Uterus (tissue), 4 donors: Measurements from ENCODE around the gene YJEFN3. TPM values are rescaled to one million over a fixed set of nuclear protein-coding genes. Genes with fewer than 3 reads are reported as not detected.

ENCODE experiments used
- DNase-seq, 2 donors: peaks; one replicate each; pipeline ENCODE4 v3.0.0-alpha.2; 2019 to 2020
- H3K27ac ChIP-seq, 2 donors: fragments of 200-600 bp; sonication (generic); 1 replicate in 1 of 2; 2 replicates in 1 of 2; pipeline ENCODE4 v1.5.1; 2016 to 2018
- H3K27me3 ChIP-seq, 2 donors: fragments of 200-600 bp; sonication (generic); one replicate each; pipeline ENCODE4 v1.5.1; 2018 to 2019; ENCODE audit warnings: control low read depth in 1 of 2
- H3K36me3 ChIP-seq, 2 donors: fragments of 200-600 bp; sonication (generic); one replicate each; pipeline ENCODE4 v1.5.1; 2019; ENCODE audit warnings: control low read depth in 1 of 2
- H3K4me1 ChIP-seq, 2 donors: fragments of 200-600 bp; sonication (generic); one replicate each; pipeline ENCODE4 v1.5.1; 2018 to 2019; ENCODE audit warnings: control low read depth in 1 of 2
- H3K4me3 ChIP-seq, 2 donors: fragments of 200-600 bp; sonication (generic); 1 replicate in 1 of 2; 2 replicates in 1 of 2; pipeline ENCODE4 v1.5.1; 2018 to 2019; ENCODE audit warnings: mild to moderate bottlenecking in 1 of 2
- H3K9me3 ChIP-seq, 2 donors: fragments of 200-600 bp; sonication (generic); one replicate each; pipeline ENCODE4 v1.5.1; 2019; ENCODE audit warnings: control low read depth in 1 of 2
- CTCF ChIP-seq, 4 experiments: fragments of 200-600 bp in 2 of 4; fragments of 450-650 bp in 2 of 4; sonication (generic) in 2 of 4; IDR thresholded peaks; one replicate each; pipeline ENCODE4 v1.5.1; 2016 to 2019; ENCODE audit warnings: antibody characterized with exemption in 4 of 4, mild to moderate bottlenecking in 2 of 4, moderate library complexity in 1 of 4
- POLR2A ChIP-seq, 2 donors: fragments of 450-650 bp; IDR thresholded peaks; one replicate each; pipeline ENCODE4 v1.6.1; 2016; ENCODE audit warnings: antibody characterized with exemption in 2 of 2, mild to moderate bottlenecking in 1 of 2, moderate library complexity in 1 of 2
- intact Hi-C: fragments of 100-400 bp; cut with DNase I; formaldehyde crosslinking; loops from one replicate; pipeline ENCODE4 v1.15.1; 2023; ENCODE audit warnings: low total_unique reads
- total RNA-seq, 4 donors: library from RNA; depleted of rRNA in 3 of 4; stranded (reverse); fragments of >200 nt in 3 of 4; gene quantifications; one replicate each; pipeline versions ENCODE4 v1.1.0 to v1.2.4, GENCODE V29; 2014 to 2023
- donor health status: DM: yes; HTN: yes; CAD: no.

Gene YJEFN3
- total RNA-seq, 4 donors from 2014 or later = 1.5 to 6.8 (median 2.9) TPM; not detected in 1

- no peak for DNase-seq
- H3K4me3 ChIP-seq = no peak overlapping the region
- H3K36me3 ChIP-seq = no peaks in the 10 kb centered on the region
- no peaks in the 10 kb centered on the region for H3K27me3 ChIP-seq
- H3K4me1 ChIP-seq = peaks cover under 1 to 14% of the 10 kb centered on the region in 2 donors
- intact Hi-C loops = no loop called here
- H3K9me3 ChIP-seq = no peaks in the 10 kb centered on the region
- no peak overlapping the region for H3K27ac ChIP-seq
- TF ChIP-seq CTCF (IDR thresholded peaks at IDR 0.05) (no peak), POLR2A (IDR thresholded peaks at IDR 0.05) (no peak)
Observed at GRCh38 chr19:19493841-19494546, 34.7 kb upstream of the YJEFN3 start.

GRCh38 chr19:19495614-19496603 lies 32.8 kb upstream of the YJEFN3 start:
- no peaks in the 10 kb centered on the region for H3K36me3 ChIP-seq
- no peaks in the 10 kb centered on the region for H3K4me1 ChIP-seq
- intact Hi-C loops = no loop called here
- H3K9me3 ChIP-seq = no peaks in the 10 kb centered on the region
- H3K27ac ChIP-seq = no peak overlapping the region
- H3K27me3 ChIP-seq = no peaks in the 10 kb centered on the region
- DNase-seq = no peak
- TF ChIP-seq CTCF (IDR thresholded peaks at IDR 0.05) (no peak), POLR2A (IDR thresholded peaks at IDR 0.05) (no peak)
- H3K4me3 ChIP-seq = no peak overlapping the region

GRCh38 chr19:19498255-19498991 lies 30.3 kb upstream of the YJEFN3 start:
- Histone ChIP-seq H3K27ac (no peak overlapping the region), H3K4me3 (no peak overlapping the region), H3K9me3 (no peaks in the 10 kb centered on the region), H3K27me3 (no peaks in the 10 kb centered on the region), H3K36me3 (no peaks in the 10 kb centered on the region), H3K4me1 (no peaks in the 10 kb centered on the region)
- intact Hi-C loops = no loop called here
- no peak for TF ChIP-seq CTCF (IDR thresholded peaks at IDR 0.05)
- TF ChIP-seq POLR2A (IDR thresholded peaks at IDR 0.05) = no peak
- no peak for DNase-seq

GRCh38 chr19:19499272-19499995 lies 29.3 kb upstream of the YJEFN3 start:
- no peaks in the 10 kb centered on the region for H3K27me3 ChIP-seq
- intact Hi-C loops = no loop called here
- DNase-seq = no peak
- H3K27ac ChIP-seq = no peak overlapping the region
- no peaks in the 10 kb centered on the region for H3K4me1 ChIP-seq
- H3K9me3 ChIP-seq = no peaks in the 10 kb centered on the region
- TF ChIP-seq CTCF (IDR thresholded peaks at IDR 0.05) (no peak), POLR2A (IDR thresholded peaks at IDR 0.05) (no peak)
- no peak overlapping the region for H3K4me3 ChIP-seq
- H3K36me3 ChIP-seq = no peaks in the 10 kb centered on the region
